ES-I3 (cell line): ENCODE results near the gene IGSF23.
"Not testable (repeated sequence)": the region's sequence is repeated elsewhere in the genome, so short reads cannot be mapped to it uniquely, and the experiment has no call there.

Experiments
- H3K36me3 ChIP-seq: 2 replicates; pipeline ENCODE4 v1.6.1; 2013; ENCODE audit warnings: mild to moderate bottlenecking, low read length, control low read depth, moderate library complexity; ENCODE audit not compliant: insufficient read depth
- H3K4me1 ChIP-seq: 2 replicates; pipeline ENCODE4 v1.6.1; 2013; ENCODE audit warnings: mild to moderate bottlenecking, control low read depth, low read length; ENCODE audit not compliant: insufficient read depth
- H3K9ac ChIP-seq: 2 replicates; pipeline ENCODE4 v1.6.1; 2013; ENCODE audit warnings: low read depth, mild to moderate bottlenecking, low read length, moderate library complexity
- H3K9me3 ChIP-seq: 2 replicates; pipeline ENCODE4 v1.6.1; 2013; ENCODE audit warnings: mild to moderate bottlenecking, low read length, moderate library complexity; ENCODE audit not compliant: control insufficient read depth, insufficient read depth

Gene IGSF23

DNA sequence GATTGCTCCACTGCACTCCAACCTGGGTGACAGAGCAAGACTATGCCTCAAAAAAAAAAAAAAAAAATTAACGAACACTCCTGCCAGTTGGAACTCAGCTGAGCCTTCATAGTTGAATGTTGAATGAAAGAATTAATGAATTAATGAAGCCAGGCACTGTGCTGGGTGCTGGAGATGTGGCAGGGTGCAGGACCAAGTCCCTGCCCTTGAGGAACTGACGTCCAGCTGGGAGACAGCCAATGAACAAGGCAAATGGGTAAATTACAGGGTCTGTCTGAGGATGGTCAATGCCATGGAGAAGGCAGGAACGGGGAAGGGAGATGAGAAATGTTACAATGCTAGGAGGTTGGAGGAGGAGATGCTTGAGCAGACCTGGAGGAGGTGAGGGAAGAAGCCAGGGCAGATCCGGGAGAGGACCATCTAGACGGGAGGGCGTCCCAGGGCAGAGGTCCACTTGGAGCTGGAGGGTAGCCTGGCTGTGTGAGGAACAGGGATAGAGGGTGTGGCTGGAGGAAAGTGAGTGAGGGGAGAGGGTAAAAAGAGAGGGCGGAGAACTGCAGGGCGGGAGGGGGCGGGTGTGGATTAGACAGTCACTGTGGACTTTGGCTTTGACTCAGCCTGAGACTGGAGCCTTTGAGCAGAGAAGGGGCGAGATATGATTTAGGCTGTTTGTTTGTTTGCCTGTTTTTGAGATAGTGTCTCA is 16.8 kb upstream of the IGSF23 start:
- Histone ChIP-seq H3K36me3 (no peaks in the 10 kb centered on the region), H3K4me1 (peaks cover 29% of the 10 kb centered on the region), H3K9me3 (no peaks in the 10 kb centered on the region), H3K9ac (no peak overlapping the region)

DNA sequence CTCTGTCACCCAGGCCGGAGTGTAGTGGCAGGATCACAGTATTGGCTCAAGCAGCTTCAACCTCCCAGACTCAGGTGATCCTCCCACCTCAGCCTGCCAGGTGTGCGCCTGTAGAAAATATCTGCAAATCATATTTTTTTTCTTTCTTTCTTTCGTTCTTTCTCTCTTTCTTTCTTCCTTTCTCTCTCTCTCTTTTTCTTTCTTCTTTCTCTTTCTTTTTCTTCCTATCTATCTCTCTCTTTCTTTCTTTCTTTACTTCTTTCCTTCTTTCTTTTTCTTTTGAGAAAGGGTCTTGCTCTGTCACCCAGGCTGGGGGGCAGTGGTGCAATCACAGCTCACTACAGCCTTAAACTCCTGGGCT is 16.3 kb upstream of the IGSF23 start:
- Histone ChIP-seq H3K9ac (no peak overlapping the region), H3K9me3 (no peaks in the 10 kb centered on the region), H3K4me1 (peaks cover 27% of the 10 kb centered on the region), H3K36me3 (no peaks in the 10 kb centered on the region)

DNA sequence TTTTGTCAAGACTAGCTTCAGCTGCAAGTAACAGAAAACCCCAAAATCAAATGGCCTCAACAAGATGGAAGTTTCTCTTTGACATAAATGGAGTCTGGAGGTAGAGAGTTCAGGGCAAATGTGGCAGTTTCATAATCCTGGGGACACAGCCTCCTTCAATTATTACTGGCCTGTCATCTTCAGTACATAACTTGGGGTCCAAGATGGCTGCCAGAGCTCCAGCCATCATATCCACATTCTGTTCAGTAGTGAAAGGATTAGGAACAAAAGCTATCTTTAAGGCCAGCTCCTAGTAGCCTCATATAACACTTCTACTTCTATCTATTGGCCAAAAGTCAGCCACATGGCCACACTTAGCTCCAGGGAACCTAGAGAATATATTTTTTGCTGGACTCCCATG is 15.0 kb upstream of the IGSF23 start:
- peaks cover 18% of the 10 kb centered on the region for H3K4me1 ChIP-seq
- H3K36me3 ChIP-seq: no peaks in the 10 kb centered on the region
- H3K9ac ChIP-seq: no peak overlapping the region
- H3K9me3 ChIP-seq: no peaks in the 10 kb centered on the region

DNA sequence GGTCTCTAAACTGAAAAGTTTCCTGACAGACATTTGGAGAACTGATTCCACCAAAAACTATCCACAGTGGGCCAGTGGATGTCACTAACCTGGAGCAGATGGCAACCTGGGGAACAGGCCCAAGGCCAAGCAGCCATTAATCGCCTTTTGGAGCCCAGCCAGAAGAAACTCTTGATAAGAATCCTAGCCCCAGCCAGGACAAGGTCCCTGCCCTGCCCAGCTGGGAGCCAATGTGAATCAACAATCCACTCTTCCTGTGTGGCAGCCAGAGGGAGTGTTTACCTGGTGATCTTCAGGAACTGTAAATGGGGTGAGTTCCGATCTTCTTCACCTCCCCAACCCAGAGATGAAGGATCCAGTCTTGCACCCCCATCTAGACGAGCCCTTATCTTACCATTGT is 14.5 kb upstream of the IGSF23 start:
- Histone ChIP-seq H3K4me1 (peaks cover 15% of the 10 kb centered on the region), H3K9ac (no peak overlapping the region), H3K36me3 (no peaks in the 10 kb centered on the region), H3K9me3 (no peaks in the 10 kb centered on the region)

DNA sequence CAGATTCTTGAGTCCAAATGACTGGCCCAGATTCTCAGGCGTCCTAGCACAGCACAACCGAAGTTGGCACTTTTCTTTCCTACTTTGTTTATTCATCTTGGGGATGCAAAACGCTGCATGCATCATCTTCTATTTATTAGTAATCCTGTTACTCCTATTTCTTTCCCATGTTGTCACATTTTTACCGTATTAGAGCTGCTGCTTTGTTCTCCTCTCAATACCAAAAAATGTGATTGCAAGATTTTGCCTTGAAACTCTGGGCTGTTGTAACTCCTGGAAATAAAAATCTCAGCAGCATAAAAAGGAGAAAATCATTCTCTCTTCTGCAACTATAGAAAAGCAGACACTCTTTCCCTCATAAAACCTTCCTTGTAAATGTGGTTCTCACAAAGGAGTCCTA is 12.9 kb upstream of the IGSF23 start:
- Histone ChIP-seq H3K9ac (no peak overlapping the region), H3K9me3 (no peaks in the 10 kb centered on the region), H3K4me1 (peaks cover 18% of the 10 kb centered on the region; the same call in 1 of the 2 replicates), H3K36me3 (no peaks in the 10 kb centered on the region)

DNA sequence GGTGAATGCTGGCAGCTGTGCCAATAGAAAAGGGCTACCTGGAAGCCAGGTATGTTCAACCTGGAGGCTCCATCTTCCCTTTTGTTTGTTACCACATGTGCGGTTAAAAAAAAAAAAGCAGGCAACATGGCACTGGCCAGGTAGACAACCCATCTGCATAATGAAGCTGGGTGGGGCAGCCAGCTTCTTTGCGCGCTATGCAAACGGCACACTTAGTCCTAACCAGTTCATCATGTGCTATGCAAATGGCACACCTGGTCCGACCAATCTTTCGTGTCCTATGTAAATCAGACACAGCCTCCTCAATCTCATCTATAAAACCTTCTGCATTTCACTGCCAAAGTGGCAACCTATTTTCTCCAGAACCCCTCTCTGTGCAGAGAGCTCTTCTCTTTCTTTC is 11.3 kb upstream of the IGSF23 start:
- H3K4me1 ChIP-seq: peaks cover 16% of the 10 kb centered on the region; the same call in 1 of the 2 replicates
- H3K9me3 ChIP-seq: no peaks in the 10 kb centered on the region
- H3K36me3 ChIP-seq: no peaks in the 10 kb centered on the region
- no peak overlapping the region for H3K9ac ChIP-seq

DNA sequence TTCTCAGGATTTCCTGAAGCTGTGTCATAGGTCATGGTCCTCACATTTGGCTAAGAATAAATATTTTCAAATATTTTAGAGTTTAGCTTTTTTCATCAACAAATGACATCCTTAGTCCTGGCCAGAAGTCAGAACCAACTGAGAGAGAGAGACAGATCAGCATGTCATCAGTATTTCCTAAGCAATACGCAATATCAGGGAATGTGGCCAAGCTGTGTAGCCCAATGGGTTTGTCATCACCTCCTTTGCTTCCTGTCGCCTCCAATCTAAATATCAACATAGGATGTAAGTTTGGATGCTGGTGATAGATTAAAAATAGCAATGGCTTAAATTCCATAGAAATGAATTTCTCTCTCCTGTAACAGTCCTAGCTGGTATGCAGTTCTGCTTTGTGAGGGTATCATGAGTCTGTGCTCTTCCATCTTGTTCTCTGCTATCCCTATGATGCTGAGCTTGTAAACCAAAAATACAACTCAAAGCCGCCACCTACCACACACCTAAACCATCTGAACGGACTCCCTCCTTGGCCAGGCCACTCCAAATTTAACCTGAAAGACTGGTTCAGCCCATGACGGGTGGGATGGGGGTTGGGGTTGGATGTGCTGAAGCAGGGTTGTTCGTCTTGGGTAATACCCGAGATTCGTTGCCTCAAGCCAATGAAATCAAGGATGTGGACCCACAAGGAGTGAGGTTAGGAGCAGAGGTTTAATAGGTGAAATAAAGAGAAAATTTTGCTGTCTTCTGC is 10.0 kb upstream of the IGSF23 start:
- Histone ChIP-seq H3K9ac (no peak overlapping the region), H3K9me3 (no peaks in the 10 kb centered on the region)

DNA sequence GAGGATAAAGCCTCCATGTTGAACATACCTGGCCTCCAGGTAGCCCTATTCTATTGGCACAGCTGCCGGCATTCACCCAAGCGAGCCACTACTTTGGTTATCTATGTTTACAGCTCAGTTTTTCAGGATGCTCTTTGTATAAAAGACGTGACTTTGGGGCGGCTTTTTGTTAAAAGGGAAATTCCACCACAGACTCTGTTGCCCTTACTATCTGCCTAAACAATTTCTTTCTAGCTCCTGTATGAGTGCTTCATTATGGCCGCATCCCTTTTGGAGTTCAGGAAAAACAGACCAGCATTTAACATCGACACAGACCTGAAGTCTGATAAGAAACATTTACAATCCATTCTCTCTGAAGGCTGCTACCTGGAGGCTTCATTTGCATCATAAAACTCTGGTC is 9.1 kb upstream of the IGSF23 start:
- Histone ChIP-seq H3K9ac (no peak overlapping the region), H3K36me3 (no peaks in the 10 kb centered on the region), H3K4me1 (peaks cover 24% of the 10 kb centered on the region), H3K9me3 (no peaks in the 10 kb centered on the region)

More for the DNA sequence above, 10.0 kb upstream of the IGSF23 start:
- Histone ChIP-seq H3K4me1 (peaks cover 23% of the 10 kb centered on the region), H3K36me3 (no peaks in the 10 kb centered on the region)

DNA sequence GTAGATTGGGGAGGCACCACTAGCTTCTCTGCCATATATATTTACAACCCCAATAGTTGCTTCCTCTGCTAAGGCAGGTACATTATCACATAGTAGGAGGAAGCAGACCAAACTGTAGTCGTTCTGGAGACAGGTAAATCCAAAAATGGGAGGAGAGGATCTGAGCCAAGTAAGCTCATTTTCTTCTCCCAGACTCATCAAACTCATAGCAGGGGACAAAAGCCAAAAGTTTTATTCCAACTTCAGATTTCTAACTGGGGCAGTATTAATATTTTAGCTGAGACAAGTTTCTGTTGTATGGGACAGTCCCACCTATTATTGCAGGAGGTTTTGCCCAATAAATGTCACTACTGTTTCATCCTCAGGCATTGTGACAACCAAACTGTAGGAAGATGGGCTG is 7.8 kb upstream of the IGSF23 start:
- H3K4me1 ChIP-seq: peaks cover 22% of the 10 kb centered on the region

DNA sequence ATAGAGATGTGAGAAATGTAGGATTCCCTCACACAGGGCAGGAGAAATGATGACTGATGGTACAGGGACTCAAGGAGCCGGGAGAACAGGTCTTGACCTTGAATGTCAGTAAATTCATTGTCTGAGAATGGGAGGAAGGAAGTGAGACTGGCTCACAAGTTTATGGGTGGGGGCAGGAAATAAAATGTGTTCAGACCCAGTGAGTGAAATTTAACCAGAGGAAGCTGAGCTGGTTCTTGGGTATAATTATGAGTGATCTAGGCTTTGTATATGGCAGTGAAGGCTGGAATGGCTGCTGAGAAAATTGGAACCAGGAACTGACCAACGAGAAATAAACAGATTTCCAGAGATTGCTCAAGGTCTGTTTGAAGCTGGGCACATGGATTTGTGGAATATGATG is 6.3 kb upstream of the IGSF23 start:
- Histone ChIP-seq H3K36me3 (no peaks in the 10 kb centered on the region), H3K9me3 (no peaks in the 10 kb centered on the region), H3K4me1 (peaks cover 20% of the 10 kb centered on the region), H3K9ac (no peak overlapping the region)

More for the DNA sequence above, 7.8 kb upstream of the IGSF23 start:
- H3K9me3 ChIP-seq: no peaks in the 10 kb centered on the region
- no peak overlapping the region for H3K9ac ChIP-seq
- H3K36me3 ChIP-seq: no peaks in the 10 kb centered on the region

DNA sequence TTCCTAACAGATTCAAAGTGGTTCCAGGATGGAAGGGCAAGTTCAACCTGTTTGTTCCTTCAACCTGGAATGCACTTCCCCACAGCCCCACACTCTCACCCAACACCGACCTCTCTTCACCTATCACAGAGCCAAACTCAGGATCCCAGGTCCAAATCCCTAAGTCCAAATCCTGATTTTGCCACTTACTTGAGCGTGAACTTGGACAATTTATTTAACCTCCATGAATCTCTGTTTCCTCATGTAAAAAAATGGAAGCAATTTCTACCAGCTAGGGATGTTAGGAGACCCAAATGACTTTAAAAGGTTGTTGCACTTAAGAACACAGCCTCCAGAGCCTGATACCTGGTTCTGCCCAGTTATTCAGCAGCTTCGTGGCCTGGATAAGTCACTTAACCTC is 5.4 kb upstream of the IGSF23 start:
- Histone ChIP-seq H3K9me3 (no peaks in the 10 kb centered on the region), H3K4me1 (peaks cover 20% of the 10 kb centered on the region)

DNA sequence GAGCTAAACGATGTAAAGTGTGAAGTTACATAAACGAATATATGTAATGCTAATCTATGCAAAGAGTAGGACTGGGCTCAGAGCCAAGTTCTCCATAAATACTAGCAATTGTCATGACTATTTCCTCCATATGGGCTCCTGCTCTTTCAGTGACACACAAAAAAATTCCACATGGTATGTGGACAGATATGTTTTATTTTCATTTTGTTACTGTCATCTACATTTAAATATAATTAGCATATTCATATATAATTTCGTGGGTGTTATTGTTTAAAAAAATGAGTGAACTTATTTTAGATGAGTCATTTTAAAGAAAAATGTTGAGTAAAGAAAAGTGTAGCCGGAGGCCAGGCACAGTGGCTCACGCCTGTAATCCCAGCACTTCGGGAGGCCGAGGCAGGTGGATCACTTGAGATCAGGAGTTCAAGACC is 5.0 kb upstream of the IGSF23 start:
- H3K9me3 ChIP-seq: no peaks in the 10 kb centered on the region
- peaks cover 20% of the 10 kb centered on the region for H3K4me1 ChIP-seq
- H3K9ac ChIP-seq: no peak overlapping the region
- no peaks in the 10 kb centered on the region for H3K36me3 ChIP-seq

More for the DNA sequence above, 5.4 kb upstream of the IGSF23 start:
- Histone ChIP-seq H3K36me3 (no peaks in the 10 kb centered on the region), H3K9ac (no peak overlapping the region)

DNA sequence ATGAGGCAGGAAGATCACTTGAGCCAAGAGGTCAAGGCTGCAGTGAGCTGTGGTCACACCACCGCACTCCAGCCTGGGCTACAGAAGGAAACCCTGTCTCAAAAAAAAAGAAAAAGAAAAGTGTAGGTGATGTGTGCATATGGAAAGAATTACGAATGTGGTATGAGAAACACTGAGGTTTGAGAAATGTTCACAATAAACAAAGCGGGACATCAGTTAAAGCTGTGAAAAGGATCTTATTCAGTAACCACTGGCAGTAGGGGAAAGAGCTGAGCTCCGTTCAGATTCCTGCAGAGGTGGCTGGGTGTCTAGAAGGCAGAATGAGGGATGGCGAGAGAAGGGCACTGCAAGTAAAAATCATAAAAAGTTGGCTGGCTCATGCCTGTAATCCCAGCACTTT is 4.1 kb upstream of the IGSF23 start:
- no peaks in the 10 kb centered on the region for H3K9me3 ChIP-seq
- no peak overlapping the region for H3K9ac ChIP-seq
- no peaks in the 10 kb centered on the region for H3K36me3 ChIP-seq
- H3K4me1 ChIP-seq: peaks cover 15% of the 10 kb centered on the region

DNA sequence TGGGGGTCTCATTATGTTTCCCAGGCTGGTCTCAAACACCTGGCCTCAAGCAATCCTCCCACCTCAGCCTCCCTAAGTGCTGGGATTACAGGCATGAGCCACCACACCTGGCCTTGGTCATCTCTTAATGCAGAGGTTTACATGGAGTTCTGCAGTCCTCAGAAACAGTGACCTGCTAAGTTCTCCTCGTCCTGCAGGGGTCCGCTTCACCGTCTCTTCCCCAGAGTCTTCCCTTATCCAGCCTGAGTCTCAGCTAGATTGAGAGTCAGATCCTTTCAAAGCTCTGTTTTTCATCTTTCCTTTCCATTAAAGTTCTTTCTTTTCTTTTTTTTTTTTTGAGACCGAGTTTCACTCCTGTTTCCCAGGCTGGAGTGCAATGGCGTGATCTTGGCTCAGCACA is 2.9 kb upstream of the IGSF23 start:
- H3K4me1 ChIP-seq: peaks cover 10% of the 10 kb centered on the region
- not testable (repeated sequence) for H3K9me3 ChIP-seq, H3K36me3 ChIP-seq, H3K9ac ChIP-seq

DNA sequence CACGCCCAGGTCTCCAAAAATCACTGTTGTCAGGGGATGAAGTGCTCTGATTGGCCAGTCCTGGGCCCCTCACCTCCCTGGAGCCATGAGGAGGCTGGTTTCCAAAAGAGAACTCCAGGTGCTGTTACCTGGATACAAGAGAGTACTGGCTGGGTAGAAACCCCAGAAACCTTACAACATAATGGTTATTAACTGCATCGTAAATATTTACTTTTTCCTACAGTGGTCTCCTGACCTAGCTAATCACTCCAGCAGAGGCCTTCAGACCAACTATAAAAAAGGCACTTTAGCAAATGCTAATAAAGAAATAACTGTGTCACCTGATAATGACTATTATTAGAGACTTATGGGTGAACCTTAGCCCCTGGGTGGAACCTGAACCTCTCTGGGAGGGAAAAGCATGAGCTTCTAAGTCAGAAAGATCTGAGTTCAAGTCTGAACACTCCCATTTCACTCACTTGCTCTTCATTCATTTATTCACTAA is 1.5 kb upstream of the IGSF23 start:
- Histone ChIP-seq H3K4me1 (peaks cover 10% of the 10 kb centered on the region), H3K36me3 (no peaks in the 10 kb centered on the region), H3K9me3 (no peaks in the 10 kb centered on the region), H3K9ac (no peak overlapping the region)
